HG03342 (cell line): ENCODE measurements around the gene TFCP2.

Experiments used
- ATAC-seq: cut with Tn5 transposase; IDR thresholded peaks from one replicate; pipeline ENCODE4 v1.9.1; 2021; ENCODE audit warnings: mild to moderate bottlenecking, moderate library complexity; ENCODE audit not compliant: unreplicated experiment

Gene TFCP2

DNA sequence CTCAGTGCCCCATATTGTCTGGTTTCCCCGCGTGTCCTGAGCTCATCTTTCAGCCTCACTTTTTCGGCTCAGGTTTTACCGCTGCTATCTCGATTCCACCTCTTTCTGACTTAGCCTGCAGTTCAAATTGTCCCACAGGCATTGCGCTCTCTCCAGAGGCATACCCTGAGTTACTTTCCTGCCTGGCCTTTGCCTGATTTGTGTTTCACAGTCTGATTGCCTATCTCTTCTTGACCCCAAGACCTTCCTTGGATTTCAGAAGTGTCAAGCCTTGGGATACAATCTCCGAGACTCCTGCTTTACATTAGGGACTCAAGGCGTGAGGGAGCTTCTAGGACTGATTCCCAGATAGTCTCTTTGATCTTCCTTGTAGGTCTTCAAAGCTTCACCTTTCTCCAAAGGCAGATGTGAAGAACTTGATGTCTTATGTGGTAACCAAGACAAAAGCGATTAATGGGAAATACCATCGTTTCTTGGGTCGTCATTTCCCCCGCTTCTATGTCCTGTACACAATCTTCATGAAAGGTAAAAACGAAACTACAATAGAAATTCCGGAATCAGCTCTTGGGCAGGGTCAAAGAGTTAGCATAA, 124.2 kb downstream of the TFCP2 start:
- no peak for ATAC-seq

DNA sequence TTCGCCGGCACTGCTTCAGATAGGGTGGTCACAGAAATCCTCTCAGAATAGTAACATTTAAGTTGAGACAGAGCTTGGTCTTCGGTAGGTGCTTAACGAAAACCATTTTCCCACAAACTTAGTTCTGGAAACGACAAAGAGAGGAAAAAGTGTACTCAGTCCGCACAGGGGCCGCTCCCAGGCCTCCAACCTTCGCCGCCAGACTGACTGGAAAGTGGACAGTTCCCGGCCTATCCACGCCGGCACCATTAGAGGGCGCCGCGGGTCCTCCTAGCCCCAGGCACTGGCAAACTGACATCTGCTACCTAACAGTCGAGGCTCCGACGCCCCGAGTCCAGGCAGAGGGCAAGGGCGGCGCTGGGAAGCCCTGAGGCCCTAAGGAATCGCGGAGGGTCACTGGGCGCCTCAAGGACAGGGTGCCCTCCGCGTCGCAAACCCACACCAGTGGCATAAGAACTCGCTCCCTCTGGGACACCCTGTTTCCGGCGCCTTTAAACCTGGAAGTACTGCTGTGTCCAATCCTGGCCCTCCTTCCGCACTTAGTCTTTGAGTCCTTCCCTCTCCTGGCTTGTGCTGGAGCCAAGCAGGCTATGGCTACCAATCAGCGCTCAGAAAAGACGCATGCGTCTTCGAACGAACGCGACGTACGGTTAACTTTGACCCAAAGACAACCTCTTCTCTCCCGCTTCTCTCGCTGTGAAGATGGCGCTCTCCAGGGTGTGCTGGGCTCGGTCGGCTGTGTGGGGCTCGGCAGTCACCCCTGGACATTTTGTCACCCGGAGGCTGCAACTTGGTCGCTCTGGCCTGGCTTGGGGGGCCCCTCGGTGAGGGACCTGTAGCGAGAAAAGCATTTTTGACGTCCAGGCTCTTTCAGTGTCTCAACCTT, 125.0 kb downstream of the TFCP2 start, which contains the start of gene LETMD1:
Gene LETMD1 (plus strand): TSS at position 673 of the 886 bp plus-strand sequence. CDS start 30 bp downstream, at position 703.
- peak; percentile 98 for ATAC-seq
